Measurements from ENCODE around the gene ADAMTS16. TPM values are rescaled to one million over a fixed set of nuclear protein-coding genes. Genes with fewer than 3 reads are reported as not detected.

ADAMTS16 gene
- polyA plus RNA-seq, 1 experiment, result 0.04 TPM

DNA sequence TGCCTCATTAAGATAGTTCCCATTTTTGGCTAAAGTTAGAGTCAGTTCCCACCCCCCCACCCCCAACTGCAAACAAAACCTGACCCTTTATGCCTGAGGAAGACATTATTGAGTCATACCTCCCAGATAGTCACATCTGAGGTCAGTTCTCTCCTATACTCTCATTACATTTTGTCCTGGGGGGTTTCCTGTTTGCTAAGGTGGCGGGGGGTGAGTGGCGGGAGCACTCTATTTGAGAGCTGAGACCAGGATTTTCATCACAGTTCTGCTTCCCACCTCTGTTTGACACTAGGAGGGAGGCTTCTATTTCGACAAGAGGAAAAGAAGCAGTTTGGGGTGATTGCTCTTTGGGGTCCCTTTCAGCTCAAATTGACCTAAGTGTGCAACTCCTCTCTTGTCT is 222.9 kb downstream of the ADAMTS16 start:
- no peaks in the 10 kb centered on the region for H3K36me3 ChIP-seq (ENCODE audit: control insufficient read depth, insufficient read depth, low read length)
- ChIA-PET CTCF (interaction anchor here (0.7 kb wide), 1 partner anchor 23 kb away, joined by 3 read pairs; no protein-coding TSS in a partner anchor), POLR2A (no interaction called here)
- H3K4me3 ChIP-seq (ENCODE audit: low read depth, low read length), result no peak overlapping the region
- TF ChIP-seq, protein P1, sequence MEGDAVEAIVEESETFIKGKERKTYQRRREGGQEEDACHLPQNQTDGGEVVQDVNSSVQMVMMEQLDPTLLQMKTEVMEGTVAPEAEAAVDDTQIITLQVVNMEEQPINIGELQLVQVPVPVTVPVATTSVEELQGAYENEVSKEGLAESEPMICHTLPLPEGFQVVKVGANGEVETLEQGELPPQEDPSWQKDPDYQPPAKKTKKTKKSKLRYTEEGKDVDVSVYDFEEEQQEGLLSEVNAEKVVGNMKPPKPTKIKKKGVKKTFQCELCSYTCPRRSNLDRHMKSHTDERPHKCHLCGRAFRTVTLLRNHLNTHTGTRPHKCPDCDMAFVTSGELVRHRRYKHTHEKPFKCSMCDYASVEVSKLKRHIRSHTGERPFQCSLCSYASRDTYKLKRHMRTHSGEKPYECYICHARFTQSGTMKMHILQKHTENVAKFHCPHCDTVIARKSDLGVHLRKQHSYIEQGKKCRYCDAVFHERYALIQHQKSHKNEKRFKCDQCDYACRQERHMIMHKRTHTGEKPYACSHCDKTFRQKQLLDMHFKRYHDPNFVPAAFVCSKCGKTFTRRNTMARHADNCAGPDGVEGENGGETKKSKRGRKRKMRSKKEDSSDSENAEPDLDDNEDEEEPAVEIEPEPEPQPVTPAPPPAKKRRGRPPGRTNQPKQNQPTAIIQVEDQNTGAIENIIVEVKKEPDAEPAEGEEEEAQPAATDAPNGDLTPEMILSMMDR (IDR thresholded peaks at IDR 0.05; ENCODE audit: insufficient read depth, low read depth, low read length), result no peak
- peaks cover 1% of the 10 kb centered on the region; the same call in 1 of the 2 replicates for H3K27me3 ChIP-seq (ENCODE audit: control insufficient read depth, insufficient read depth, low read length)
- DNase-seq (ENCODE audit: low read depth), result no peak

DNA sequence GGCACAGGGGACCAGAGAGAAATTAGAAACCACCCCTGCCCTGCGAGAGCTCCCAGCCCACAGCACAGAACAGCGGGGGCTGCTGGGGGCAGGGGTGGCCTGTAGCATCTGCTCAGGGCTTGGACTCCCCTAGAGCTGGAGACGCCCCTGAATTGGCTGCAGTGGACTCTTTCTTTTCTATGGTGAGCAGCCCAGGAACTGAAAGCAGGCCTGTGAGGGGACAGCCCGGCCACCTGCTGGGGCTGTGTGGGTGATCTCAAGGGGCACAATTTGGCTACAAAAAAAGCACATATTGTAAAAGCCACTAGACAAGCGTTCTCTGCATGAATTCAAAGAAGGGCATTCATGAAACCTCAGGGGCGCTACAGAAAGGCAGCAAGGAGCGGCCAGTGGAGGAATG is 224.8 kb downstream of the ADAMTS16 start:
- CTCF ChIA-PET, result no interaction called here
- Histone ChIP-seq H3K27me3 (ENCODE audit: control insufficient read depth, insufficient read depth, low read length) (peaks cover 1% of the 10 kb centered on the region; the same call in 1 of the 2 replicates), H3K4me3 (ENCODE audit: low read depth, low read length) (no peak overlapping the region), H3K36me3 (ENCODE audit: control insufficient read depth, insufficient read depth, low read length) (no peaks in the 10 kb centered on the region)
- TF ChIP-seq, protein P1 (IDR thresholded peaks at IDR 0.05; ENCODE audit: insufficient read depth, low read depth, low read length), result no peak
- POLR2A ChIA-PET, result no interaction called here
- DNase-seq (ENCODE audit: low read depth), result no peak

DNA sequence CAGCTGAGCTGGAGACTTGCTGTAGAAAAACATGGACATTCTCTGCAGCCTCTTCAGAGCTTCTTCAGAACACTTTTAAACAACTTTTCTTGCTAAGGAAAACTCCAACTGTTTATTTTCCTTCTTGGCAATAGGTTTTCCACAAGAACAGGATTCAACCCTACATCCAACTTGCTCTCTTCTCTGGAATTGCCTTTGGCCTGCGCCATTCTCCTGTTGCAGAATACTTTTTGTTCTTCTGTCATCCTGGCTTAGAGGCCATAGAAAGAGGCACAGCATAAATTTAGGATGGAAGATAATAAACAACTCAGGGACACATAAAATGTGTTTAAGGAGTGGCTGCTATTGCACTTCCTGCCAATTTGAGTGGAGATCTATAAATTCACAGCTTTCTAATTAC is 227.6 kb downstream of the ADAMTS16 start:
- no peak overlapping the region for H3K4me3 ChIP-seq (ENCODE audit: low read depth, low read length)
- H3K36me3 ChIP-seq (ENCODE audit: control insufficient read depth, insufficient read depth, low read length), result no peaks in the 10 kb centered on the region
- ChIA-PET CTCF (no interaction called here), POLR2A (no interaction called here)
- no peak for DNase-seq (ENCODE audit: low read depth)
- no peaks in the 10 kb centered on the region for H3K27me3 ChIP-seq (ENCODE audit: control insufficient read depth, insufficient read depth, low read length)
- TF ChIP-seq, protein P1 (IDR thresholded peaks at IDR 0.05; ENCODE audit: insufficient read depth, low read depth, low read length), result no peak

DNA sequence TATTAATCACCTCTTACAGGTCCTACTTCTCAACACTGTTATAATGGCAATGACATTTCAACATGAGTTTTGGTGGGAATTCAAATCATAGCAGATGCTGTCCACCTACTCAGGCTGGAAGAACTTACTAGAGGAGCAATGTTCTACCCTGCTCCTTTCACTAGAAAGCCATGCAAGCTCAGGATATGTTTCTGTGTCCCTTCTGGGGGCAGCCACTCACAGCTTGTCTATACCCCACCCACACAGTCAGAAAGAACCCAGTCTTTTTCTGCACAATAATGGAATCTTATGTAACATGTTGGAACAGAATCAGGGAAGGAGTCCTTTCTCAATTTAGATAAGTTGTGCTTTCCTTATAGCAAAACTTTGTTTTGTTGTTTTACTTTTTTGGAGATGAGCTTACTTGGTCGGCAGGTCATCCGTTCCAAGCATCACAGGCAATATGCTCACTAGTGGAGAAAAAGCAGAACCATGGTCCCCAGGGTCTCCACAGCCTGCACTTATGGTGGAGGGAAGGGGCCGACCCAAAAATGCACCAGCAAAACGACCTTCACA is 229.0 kb downstream of the ADAMTS16 start:
- TF ChIP-seq, protein P1 (IDR thresholded peaks at IDR 0.05; ENCODE audit: insufficient read depth, low read depth, low read length), result no peak
- H3K36me3 ChIP-seq (ENCODE audit: control insufficient read depth, insufficient read depth, low read length), result no peaks in the 10 kb centered on the region
- ChIA-PET CTCF (interaction anchor here (0.8 kb wide), 1 partner anchor 19 kb away, joined by 4 read pairs; no protein-coding TSS in a partner anchor), POLR2A (no interaction called here)
- H3K4me3 ChIP-seq (ENCODE audit: low read depth, low read length), result no peak overlapping the region
- no peak for DNase-seq (ENCODE audit: low read depth)
- H3K27me3 ChIP-seq (ENCODE audit: control insufficient read depth, insufficient read depth, low read length), result no peaks in the 10 kb centered on the region

Small RNA genes within 50 kb of the gene (small RNA-seq; reads per million reads assigned to genes)
- gene RN7SKP73 (ENCODE audit: insufficient read length, low read depth, low replicate concordance), result not detected
